Osteocyte (in vitro differentiated cells): ENCODE data around the gene RTN4RL1. TPM values are rescaled to one million over a fixed set of nuclear protein-coding genes. Genes with fewer than 3 reads are reported as not detected.

Experiments
- DNase-seq: peaks from one replicate; pipeline ENCODE4 v3.0.0; 2021; ENCODE audit warnings: mixed read lengths; ENCODE audit not compliant: unreplicated experiment; ENCODE audit errors: extremely low spot score
- H3K27ac Mint-ChIP-seq: one replicate; pipeline ENCODE4 v1.8.0; 2021; ENCODE audit warnings: mild to moderate bottlenecking, mixed read lengths; ENCODE audit not compliant: unreplicated experiment
- H3K27me3 Mint-ChIP-seq: one replicate; pipeline ENCODE4 v1.8.0; 2021; ENCODE audit warnings: mixed read lengths; ENCODE audit not compliant: unreplicated experiment
- H3K36me3 Mint-ChIP-seq: one replicate; pipeline ENCODE4 v1.8.0; 2021; ENCODE audit warnings: mixed read lengths; ENCODE audit not compliant: unreplicated experiment
- H3K4me1 Mint-ChIP-seq: one replicate; pipeline ENCODE4 v1.8.0; 2021; ENCODE audit warnings: mixed read lengths; ENCODE audit not compliant: unreplicated experiment
- H3K4me3 Mint-ChIP-seq: one replicate; pipeline ENCODE4 v1.8.0; 2021; ENCODE audit warnings: mild to moderate bottlenecking, moderate library complexity, mixed read lengths; ENCODE audit not compliant: unreplicated experiment
- H3K9me3 Mint-ChIP-seq: one replicate; pipeline ENCODE4 v1.8.0; 2021; ENCODE audit warnings: mixed read lengths; ENCODE audit not compliant: unreplicated experiment
- CTCF ChIP-seq: fragments of 200-600 bp; sonication (generic); IDR thresholded peaks from 2 replicates; pipeline ENCODE4 v1.5.0; 2021; ENCODE audit warnings: antibody characterized with exemption, mild to moderate bottlenecking, moderate library complexity
- total RNA-seq: library from RNA; stranded (reverse); gene quantifications from 2 replicates; pipeline ENCODE4 v1.2.1, GENCODE V29; 2021

RTN4RL1 gene
- total RNA-seq, 1 donor from 2014 or later, result 3.7 TPM

GRCh38 chr17:2033153-2033552 is 8.0 kb upstream of the RTN4RL1 start:
- no peaks in the 10 kb centered on the region for H3K27me3 Mint-ChIP-seq
- H3K27ac Mint-ChIP-seq, result no peak overlapping the region
- no peak for TF ChIP-seq CTCF
- H3K4me1 Mint-ChIP-seq, result peaks cover 16% of the 10 kb centered on the region
- no peak overlapping the region for H3K4me3 Mint-ChIP-seq
- H3K36me3 Mint-ChIP-seq, result peaks cover 11% of the 10 kb centered on the region
- DNase-seq, result no peak
- no peaks in the 10 kb centered on the region for H3K9me3 Mint-ChIP-seq

- H3K4me1 Mint-ChIP-seq, result peaks cover 21% of the 10 kb centered on the region
- TF ChIP-seq CTCF, result peak; percentile 70
- no peak for DNase-seq
- H3K27ac Mint-ChIP-seq, result peak overlapping the region; percentile 84
- peaks cover 5% of the 10 kb centered on the region for H3K27me3 Mint-ChIP-seq
- no peaks in the 10 kb centered on the region for H3K9me3 Mint-ChIP-seq
- H3K4me3 Mint-ChIP-seq, result peak overlapping the region; percentile 93
- H3K36me3 Mint-ChIP-seq, result peaks cover 3% of the 10 kb centered on the region
Measured at GRCh38 chr17:2030779-2031163, 5.6 kb upstream of the RTN4RL1 start.

GRCh38 chr17:2029911-2030778 is 5.0 kb upstream of the RTN4RL1 start, which contains the start of gene DPH1:
Gene DPH1, plus strand, starts transcription at chr17:2030153. Its CDS starts 17 bp downstream, at chr17:2030170.
- no peaks in the 10 kb centered on the region for H3K9me3 Mint-ChIP-seq
- H3K27ac Mint-ChIP-seq, result peak within 1 kb of the TSS; percentile 84
- H3K27me3 Mint-ChIP-seq, result peaks cover 5% of the 10 kb centered on the region
- peak within 1 kb of the TSS; percentile 93 for H3K4me3 Mint-ChIP-seq
- peak; percentile 93 for DNase-seq
- H3K4me1 Mint-ChIP-seq, result peaks cover 23% of the 10 kb centered on the region
- no peak for TF ChIP-seq CTCF
- peaks cover 3% of the 10 kb centered on the region for H3K36me3 Mint-ChIP-seq

- no peak for DNase-seq
- TF ChIP-seq CTCF, result no peak
- no peaks in the 10 kb centered on the region for H3K9me3 Mint-ChIP-seq
- H3K27me3 Mint-ChIP-seq, result peaks cover 5% of the 10 kb centered on the region
- H3K4me3 Mint-ChIP-seq, result no peak overlapping the region
- peaks cover 22% of the 10 kb centered on the region for H3K4me1 Mint-ChIP-seq
- H3K27ac Mint-ChIP-seq, result no peak overlapping the region
- peaks cover 3% of the 10 kb centered on the region for H3K36me3 Mint-ChIP-seq
Measured at GRCh38 chr17:2028737-2029136, 3.6 kb upstream of the RTN4RL1 start.

GRCh38 chr17:2028234-2028614 is 3.1 kb upstream of the RTN4RL1 start:
- DNase-seq, result no peak
- peaks cover 1% of the 10 kb centered on the region for H3K36me3 Mint-ChIP-seq
- H3K27ac Mint-ChIP-seq, result no peak overlapping the region
- peaks cover 21% of the 10 kb centered on the region for H3K4me1 Mint-ChIP-seq
- TF ChIP-seq CTCF, result no peak
- H3K9me3 Mint-ChIP-seq, result no peaks in the 10 kb centered on the region
- no peak overlapping the region for H3K4me3 Mint-ChIP-seq
- peaks cover 5% of the 10 kb centered on the region for H3K27me3 Mint-ChIP-seq
